ENCODE data around the gene LYRM4.

The LYRM4 gene

DNA sequence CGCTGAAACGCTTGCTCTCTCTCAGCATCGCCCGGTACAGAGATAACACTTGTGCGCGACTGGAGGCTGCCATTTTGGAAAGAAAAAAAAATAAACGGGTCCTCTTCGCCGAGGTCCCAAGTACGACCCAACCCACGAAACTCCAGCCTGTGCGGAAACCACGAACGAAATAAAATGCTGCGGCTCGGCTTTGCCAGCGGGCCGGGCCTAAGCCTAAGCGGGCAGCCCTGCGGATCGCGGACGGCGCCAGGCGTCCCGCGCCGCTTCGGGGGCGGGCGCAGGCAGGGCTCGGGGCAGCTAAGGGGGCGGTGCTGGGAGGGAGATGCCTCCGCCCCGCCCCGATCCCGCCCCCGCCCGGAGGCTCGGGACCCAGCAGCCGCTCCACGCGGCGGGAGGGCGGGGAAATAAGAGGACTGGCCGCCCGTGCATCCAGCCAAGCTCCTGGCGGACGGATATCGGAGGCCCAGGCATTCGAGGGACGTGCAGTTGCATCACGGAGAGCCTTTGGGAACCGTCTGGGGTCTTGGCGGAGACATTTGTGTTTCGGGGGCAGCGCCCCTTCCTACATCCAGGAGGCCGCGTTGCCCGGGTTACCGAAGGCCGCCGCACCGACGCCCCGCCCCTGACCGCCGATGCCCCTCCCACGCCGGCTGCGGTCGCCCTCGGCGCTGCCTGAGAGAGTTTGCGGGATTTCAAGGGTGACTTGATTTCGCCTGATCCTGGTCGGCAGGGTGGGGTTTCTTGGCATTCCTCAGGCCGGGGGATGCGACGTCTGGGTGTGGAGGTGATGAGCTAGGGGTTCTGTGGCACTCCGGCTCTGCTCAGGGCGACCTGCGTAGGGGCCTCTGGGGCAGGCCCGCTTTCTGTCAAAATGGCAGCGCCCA is at the start of gene LYRM4, which contains the start of gene FARS2:
LYRM4 (minus strand) TSS at position 290 of the 884 bp plus-strand sequence; CDS start at position 73, 217 bp downstream.
FARS2 (plus strand) TSS at position 853 of the 884 bp plus-strand sequence.
- DNase-seq (ENCODE audit: low read depth in 3 of 3): peak; percentile 76 to 93 (median 80)

DNA sequence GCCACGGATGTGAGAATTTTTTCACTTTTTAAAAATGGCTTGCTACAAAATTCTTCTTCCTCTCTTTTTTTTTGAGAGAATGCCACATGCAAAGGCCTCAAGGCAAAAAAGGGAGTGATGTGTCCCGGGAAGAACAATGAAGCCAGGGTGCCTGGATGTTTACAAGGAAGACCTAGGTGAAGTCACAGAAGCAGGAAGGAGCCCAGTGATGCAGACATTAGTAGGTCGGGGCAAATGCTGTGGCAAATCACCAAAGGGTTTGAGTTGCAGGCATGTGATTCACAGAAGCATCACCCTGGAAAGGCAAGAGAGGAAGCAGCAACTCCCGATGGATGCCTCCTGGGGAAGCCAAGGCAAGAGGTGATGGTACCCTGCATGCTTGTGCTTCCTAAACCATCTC is 47.3 kb upstream of the LYRM4 start:
- no peak for DNase-seq (ENCODE audit: low read depth in 3 of 3)

DNA sequence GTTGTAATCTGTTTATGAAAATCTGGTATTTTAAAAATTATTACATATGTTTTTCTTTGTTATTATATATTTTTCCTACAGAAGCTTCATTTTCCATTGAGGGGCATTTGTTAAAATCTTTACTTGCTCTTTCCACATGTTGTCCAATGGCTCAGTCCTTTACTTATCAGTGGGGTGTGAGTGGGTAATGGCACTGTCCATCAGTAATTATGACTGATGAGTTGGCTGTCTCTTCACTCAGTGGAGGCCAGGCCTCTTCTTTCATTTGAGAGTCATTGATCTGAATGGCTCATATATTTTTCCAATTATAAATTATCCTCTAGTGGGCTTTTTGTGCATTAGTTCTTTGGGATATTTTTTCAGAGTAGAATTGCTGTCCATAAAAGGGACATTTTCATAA is 46.3 kb upstream of the LYRM4 start:
- no peak for DNase-seq (ENCODE audit: low read depth in 3 of 3)

DNA sequence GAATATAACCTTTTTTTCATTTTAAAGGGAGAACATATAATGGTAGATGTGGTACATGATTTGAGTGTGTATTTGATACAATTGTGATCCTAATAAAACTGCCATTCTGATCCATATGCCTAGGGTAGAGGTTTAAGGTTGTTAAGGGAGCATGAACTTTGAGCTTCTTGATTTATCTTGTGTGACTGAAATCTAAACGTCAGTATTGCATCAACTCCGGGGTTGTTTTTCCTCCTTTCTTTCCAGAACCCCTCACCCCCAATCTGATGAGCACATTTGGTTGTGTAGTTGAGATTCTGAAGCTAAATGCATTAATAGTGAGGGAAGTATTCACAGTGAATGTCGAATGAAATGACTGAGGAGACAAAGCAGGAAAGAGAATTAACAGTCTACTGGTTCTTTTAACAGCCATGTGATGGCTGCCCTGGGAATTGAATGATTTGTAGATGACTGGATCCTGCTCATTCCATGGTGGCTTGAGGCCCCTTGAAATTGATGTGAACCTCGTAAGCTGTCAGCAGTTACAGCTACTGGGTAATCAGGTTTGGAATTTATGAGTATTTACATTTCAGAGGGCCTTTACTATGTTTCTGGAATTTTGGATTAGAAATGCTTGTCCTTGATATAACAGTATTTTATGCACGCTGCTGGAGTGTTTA is 45.3 kb upstream of the LYRM4 start:
- no peak for DNase-seq (ENCODE audit: low read depth in 3 of 3)

DNA sequence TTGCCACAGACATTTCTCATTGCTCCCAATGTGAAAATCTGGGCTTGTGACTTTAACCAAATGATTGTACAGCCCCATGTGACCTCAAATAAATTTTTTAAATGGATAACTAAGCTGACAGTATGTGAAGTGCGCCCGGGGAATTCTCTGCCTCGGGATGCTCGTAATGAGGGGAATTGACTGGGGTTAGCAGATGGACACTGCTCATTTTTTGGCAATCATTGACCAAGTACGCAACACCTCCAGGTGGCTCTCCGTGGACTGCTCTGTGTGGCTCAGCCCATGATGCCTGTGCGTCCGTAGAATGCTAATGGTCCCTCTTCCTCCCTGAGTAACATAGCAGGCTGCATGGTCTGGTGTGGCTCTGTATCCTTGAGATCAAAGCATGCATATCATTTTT is 42.9 kb upstream of the LYRM4 start:
- no peak for DNase-seq (ENCODE audit: low read depth in 3 of 3)

DNA sequence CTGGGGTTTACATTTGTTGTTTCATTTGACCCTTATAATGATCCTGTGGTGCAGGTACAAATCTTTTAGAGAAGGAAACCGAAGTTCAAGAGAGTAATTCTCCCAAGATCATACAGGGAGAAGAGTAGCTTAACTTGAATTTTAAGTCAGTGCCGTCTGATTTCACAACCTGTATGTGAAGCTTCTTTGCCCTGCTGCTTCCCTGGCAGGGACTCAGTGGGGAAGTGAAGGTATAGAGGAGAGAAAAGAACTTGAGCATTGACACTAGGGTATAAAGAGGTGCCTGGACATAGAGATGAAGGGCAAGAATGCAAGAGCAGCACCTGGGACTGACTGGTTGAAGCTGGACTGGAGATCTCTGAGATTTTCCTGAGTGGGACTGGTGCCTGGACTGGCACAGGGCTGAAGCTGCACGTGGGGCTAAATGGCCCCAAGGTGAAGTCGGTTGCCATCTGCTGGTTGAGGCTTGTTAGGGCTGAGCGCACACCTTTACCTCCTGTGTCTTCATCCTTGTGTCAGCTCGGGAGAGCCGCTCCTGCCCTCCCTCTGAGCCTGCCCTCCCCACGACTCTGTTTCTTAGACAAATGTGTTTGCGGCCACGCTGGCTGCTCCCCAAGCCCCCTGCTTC is 42.4 kb upstream of the LYRM4 start:
- peak in 2 of 3 donors; percentile 33 to 47 for DNase-seq (ENCODE audit: low read depth in 3 of 3)

DNA sequence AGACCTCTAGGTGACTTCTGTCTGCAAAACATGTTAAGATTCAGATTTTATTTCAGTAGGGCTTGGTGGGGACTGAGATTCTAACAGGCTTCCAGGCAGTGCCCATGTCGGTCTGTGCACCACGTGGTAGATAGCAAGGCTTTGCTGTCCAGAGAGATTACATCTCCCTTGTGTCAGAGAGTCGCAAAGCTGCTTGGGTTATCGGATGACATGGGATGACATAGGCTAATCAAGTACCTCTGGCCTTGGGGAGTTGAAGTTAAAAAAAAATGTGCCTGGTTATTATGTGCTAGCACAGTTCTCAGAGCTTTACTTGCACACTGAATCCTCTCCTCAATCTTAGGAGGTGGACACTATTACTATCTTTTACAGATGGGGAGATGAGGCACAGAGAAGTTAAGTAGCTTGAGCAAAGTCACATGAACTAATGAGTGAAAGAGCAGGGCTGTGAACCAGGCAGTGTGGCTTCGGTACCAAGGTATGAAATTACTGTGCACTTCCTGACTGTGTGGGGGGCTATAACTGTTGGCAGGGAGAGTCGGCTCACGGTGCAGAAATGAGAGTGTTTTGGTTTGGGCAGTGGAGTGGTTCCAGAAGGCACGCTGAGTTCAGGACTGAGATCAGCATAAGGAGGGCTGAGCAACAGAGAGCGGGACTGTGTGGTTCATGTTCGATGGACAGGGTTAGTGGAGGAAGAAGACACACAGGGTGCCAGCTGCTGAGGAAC is 41.6 kb upstream of the LYRM4 start:
- DNase-seq (ENCODE audit: low read depth in 3 of 3): peak in 1 of 3 donors; percentile 41

DNA sequence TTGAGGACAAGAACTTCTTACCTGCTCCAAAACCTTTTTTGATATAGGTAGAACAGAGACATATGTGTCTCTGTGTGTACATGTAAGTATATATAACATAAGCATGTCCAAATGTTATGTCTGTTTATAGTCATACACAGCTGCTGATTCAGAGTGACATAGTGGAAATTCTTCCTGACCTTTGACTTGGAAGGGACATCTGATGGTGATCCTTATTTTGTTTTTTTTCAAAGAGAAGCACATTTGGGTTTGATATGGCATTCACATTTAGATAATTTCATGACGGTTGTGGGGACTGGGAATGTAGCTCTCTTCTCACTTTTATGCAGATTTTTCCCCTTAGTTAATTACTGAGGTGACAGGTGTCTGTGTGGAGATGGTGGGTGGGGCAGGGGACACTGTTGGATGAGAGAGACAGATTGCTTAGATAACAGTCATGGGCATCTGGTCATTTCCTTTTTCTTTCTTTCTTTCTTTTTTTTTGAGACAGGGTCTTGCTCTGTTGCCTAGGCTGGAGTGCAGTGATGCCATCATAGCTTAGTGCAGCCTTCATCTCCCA is 39.5 kb upstream of the LYRM4 start:
- DNase-seq (ENCODE audit: low read depth in 3 of 3): no peak

DNA sequence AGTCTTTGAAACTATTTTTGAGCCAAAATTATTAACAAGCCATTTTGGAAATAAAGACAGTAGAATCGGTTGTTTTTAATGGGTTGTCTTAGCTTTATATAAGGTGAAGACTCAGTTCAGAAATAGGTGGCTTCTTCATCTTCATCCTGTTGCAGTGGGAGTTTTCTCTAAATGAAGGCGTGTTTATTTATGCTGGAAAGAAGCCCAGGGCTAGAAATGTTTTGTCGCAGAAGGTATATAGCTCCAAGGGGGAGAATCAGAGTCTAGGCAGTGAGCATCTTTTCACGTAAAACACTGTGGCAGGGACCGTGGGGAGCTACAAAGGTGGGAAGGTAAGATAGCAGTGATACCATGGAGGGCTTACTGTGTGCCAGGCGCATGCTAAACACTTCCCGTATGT is 34.9 kb upstream of the LYRM4 start:
- no peak for DNase-seq (ENCODE audit: low read depth in 3 of 3)

DNA sequence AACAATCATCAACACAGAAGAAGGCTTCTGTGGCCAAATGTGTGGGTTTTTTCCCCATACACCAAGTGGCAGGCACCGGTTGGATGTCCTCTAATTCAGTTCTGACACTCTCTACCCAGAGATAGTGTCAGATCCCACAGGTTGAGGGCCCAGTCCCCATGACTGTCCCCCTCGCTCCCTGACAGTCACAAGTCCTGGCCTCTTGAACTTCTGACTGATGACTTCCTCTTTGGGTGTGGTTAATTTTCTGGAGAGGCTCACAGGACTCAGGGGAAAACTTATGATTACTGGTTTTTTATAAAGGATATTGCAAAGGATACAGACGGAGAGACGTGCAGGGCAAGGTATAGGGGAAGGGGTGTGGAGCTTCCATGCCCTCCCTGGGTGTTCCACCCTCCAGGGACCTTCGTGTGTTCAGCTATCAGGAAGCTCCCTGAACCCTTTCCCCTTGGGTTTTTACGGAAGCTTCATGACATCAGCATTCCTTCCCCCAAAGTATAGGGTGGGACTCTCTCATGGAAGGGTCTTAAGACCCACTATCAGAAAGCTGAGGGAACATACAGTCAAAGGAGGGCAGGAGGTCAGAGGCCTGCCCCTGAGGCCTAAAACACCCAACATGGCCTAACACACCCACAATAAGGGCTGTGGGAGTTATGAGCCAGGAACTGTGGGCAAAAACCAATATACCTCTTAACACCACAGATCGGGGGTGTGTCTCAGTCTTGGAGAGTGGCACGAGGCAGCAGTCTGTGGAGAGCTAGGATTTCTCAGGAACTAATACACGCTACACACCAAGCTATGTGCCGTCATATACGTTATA is 33.9 kb upstream of the LYRM4 start:
- no peak for DNase-seq (ENCODE audit: low read depth in 3 of 3)

DNA sequence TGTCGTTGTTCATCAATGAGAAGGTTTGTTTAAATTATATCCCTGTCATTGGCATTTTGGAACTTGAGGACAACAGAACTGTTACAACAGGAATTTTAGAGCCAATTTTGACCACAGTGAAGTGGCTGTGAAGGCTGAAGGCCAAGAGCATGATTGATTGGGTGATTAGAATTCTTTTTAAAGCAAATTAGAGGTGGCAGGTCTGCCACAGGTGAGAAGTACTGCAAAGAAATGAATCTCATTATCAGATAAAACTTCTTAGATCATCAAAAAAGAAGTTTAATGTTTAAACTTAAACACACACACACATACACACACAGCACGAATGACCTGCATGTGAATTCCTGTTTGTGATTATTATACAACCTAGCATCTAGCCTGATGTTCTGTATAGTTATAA is 32.9 kb upstream of the LYRM4 start:
- DNase-seq (ENCODE audit: low read depth in 3 of 3): no peak

DNA sequence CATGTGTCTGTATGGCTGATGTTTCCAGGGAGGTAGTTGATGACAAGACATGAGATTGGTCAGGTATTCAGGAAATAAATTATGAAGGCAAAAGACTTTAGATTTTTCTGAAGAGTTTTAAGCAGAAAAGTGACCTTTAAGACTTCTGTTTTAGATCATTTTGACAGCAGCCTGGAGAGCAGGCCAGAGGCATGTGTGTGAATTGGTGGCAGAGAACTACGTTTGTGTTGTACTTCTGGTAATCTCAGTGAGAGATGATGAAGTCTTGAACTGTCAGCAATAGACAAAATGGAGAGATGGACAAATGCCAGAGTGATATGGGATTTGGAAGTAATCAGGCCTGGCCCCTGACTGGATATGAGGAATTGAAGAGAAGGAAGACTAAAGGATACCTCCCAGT is 31.4 kb upstream of the LYRM4 start:
- no peak for DNase-seq (ENCODE audit: low read depth in 3 of 3)

DNA sequence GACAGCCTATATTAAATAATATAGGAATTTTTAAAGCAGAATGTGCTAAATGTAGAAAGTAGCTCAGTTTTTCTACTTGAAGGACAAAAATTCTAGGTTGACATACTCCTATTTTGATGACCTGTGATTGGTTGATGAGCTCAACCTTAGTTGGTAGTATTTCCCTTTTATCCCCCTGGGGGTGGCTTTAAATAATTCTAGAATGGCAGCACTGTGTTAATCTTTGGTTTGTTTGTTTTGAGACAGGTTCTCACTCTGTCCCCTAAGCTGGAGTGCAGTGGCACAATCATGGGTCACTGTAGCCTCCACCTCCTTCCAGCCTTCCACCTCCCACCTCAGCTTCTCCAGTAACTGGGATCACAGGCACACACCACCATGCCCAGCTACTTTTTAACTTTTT is 29.8 kb upstream of the LYRM4 start:
- DNase-seq (ENCODE audit: low read depth in 3 of 3): no peak

DNA sequence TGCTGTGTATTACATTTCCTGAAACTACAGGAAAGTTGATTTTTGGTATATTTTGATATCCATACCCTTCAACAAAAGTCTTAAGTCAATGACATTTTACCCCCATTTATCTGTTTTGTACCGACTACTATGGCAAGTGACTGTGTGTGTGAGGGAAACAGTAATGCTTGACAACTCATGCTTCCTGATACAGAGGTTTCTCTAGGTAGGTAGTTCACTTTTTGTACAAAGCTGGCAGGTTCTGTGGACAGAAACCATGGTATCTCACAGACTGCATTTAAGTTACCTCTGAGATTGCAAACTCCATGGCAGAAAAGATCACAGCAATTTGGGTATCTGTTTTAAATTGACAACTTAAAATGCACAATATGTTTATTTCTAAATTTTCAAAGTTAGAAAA is 29.3 kb upstream of the LYRM4 start:
- DNase-seq (ENCODE audit: low read depth in 3 of 3): no peak

DNA sequence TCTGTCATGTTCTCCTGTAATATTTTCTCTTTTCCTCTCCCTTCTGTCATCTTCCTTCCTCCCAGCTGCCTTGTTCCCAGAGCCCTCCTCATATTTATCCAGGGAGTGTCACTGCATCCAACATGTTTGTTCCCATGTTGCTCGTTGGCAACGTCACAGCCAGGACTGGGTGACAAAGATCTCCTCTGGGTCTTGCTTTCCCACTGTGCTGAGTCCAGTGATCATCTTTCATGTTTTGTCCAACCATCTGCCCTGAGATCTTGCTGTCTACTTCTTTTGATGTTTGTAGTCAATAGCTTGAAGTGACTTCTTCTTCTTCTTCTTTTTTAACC is 27.2 kb upstream of the LYRM4 start:
- DNase-seq (ENCODE audit: low read depth in 3 of 3): no peak

DNA sequence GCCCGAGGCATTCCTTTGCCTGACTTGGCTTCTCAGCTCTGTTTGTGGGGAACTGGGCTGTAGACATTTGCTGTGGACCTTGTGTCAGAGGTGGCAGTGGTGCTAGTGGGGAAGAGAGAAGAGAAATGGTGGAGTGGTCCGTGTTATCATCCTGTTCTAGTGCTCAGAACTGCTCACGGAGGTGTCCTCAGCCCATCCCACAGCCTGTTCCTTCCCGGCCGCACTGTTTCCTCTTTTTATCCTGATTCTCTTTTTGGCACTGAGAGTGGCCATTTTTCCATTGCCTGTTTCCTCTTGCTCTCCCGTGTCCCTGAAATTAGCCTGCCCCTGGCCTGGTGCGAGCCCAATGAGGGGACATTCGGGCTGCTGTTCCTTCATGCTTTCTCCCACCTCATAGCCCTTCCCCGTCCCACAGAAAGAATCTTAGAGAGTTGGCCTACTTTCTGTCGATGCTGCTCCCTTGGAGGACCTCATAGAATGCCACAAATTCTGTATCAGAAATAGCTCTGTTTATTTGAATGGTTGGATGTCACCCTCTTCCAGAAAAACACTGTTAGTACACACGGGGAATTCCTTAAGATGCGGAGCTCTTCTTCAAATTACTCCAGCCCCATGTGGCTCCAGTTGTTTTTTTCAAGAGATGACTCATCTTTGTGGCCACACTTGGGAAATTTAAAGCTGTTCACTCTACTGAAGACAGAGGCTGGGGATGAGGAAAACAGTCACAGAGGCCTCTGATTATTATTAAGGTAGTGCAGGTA is 26.6 kb upstream of the LYRM4 start:
- no peak for DNase-seq (ENCODE audit: low read depth in 3 of 3)

DNA sequence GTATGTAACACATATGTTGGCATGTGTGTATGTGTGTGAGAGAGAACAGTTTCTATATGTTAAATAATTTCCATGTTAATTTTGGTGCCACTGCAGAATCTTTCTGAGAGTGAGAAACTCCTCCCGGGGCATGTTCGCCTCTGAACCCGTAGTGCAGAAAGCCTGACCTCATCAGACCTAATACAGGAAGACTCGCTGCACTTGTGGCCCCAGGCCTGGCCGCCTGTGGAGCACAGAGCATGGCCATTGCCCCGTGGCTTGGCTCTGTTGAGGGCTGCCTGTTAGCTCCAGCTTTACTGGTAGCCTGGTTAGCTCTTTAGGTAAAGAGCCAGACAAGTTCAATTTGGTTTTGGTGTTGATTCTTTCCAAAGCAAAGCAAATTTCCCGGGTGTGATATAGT is 26.0 kb upstream of the LYRM4 start:
- DNase-seq (ENCODE audit: low read depth in 3 of 3): no peak

DNA sequence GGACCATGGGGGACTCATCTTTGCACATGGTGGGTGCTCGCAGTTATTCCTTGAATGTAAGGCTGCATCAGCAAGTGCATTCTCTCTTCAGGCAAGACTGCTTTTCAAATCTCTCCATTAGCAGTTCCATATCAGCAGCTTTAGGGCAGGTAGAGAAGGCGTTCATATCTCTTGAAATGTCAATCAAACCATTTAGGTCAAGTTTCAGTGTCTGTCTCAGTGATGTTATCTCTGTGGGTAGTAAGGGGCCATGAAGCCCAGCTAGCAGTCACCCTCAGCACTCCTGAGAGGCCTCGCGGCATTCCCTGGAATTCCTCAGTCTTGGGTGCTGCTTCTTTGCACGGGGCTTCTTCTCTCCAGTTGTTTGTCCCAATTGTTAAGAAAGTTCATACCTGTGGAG is 24.8 kb upstream of the LYRM4 start:
- no peak for DNase-seq (ENCODE audit: low read depth in 3 of 3)

DNA sequence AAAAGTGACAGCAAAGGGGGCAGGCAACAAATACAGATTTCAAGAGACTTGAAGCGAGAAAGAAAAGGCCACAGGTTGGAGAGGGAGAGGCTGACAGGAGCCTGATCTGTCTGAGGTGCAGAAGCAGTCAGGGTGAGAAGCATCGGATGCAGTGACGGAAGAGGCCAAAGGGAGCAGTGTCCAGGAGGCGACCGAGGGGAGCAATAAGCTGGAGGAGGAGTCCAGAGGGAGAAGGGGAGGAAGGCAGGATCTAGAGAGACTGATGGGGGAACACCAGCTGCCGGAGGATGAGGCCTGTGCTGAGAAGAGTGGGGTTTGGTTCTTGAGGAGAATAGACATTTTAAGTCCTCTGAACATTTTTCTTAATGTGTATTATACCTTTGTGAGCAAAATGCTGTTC is 24.3 kb upstream of the LYRM4 start:
- DNase-seq (ENCODE audit: low read depth in 3 of 3): no peak

DNA sequence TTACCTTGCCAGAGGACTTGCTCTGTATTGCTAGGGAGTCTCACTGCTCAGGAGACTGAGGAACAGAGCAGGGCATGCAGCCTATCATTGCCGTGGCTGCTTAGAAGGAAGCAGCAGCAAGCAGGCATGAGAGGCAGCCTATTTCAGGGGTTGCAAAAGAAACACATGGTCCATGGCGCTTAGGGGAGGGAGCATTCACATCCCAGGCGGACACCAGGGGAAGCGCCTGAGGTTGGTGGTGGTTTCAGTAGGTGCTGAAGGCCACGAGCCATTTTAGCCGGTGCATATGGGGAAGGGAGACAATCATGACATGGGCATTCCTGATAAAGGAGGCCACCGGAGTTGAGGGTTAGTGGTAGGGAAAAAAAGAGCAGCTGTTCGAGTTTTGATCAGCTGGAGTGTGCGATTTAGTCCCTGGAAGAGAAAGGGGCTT is 21.5 kb upstream of the LYRM4 start:
- no peak for DNase-seq (ENCODE audit: low read depth in 3 of 3)

All from stimulated activated CD4-positive, alpha-beta T cell treated with anti-CD3 and anti-CD28 coated beads, TNF-alpha, amount 100 ng/mL, for 48 hours (primary cell).